Skeletal muscle satellite cell (primary cell): ENCODE measurements around the gene MARCHF10.
"Not testable (repeated sequence)": the region's sequence is repeated elsewhere in the genome, so short reads cannot be mapped to it uniquely, and the experiment has no call there.

Source experiments
- H3K27me3 ChIP-seq: 2 replicates; pipeline ENCODE4 v1.7.0; 2013; ENCODE audit warnings: low read length; ENCODE audit not compliant: control insufficient read depth, insufficient read depth
- H3K36me3 ChIP-seq: 2 replicates; pipeline ENCODE4 v1.7.0; 2013; ENCODE audit warnings: mild to moderate bottlenecking, control low read depth, low read length; ENCODE audit not compliant: insufficient read depth
- H3K4me1 ChIP-seq: 2 replicates; pipeline ENCODE4 v1.7.0; 2013; ENCODE audit warnings: low read length; ENCODE audit not compliant: control insufficient read depth, insufficient read depth
- H3K4me2 ChIP-seq: 2 replicates; pipeline ENCODE4 v1.7.0; 2013; ENCODE audit warnings: mild to moderate bottlenecking, low read length
- H3K4me3 ChIP-seq: 2 replicates; pipeline ENCODE4 v1.7.0; 2013; ENCODE audit warnings: low read length
- H3K9ac ChIP-seq: 2 replicates; pipeline ENCODE4 v1.7.0; 2013; ENCODE audit warnings: mild to moderate bottlenecking, low read depth, low read length, moderate library complexity
- H3K9me3 ChIP-seq: replicated peaks from 2 replicates; pipeline ENCODE4 v1.7.0; 2013; ENCODE audit warnings: mild to moderate bottlenecking, control low read depth, low read length

The MARCHF10 gene

DNA sequence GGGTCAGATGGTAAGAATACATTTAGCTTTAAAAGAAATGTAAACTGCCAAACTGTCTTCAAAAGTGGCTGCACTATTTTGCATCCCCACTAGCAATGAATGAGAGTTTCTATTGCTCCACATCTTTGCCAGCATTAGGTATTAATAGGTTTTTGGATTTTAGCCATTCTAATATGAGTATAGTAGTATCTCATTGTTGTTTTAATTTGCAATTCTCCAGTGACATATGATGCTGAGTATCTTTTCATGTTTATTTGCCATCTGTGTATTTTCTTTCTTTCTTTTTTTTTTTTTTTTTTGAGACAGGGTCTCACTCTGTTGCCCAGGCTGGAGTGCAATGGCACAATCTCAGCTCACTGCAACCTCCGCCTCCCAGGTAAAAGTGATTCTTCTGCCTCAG, 24.3 kb upstream of the MARCHF10 start:
- Histone ChIP-seq H3K36me3 (no peaks in the 10 kb centered on the region), H3K9me3 (no peaks in the 10 kb centered on the region), H3K4me2 (no peak overlapping the region), H3K4me1 (peaks cover 10% of the 10 kb centered on the region), H3K9ac (no peak overlapping the region), H3K4me3 (no peak overlapping the region), H3K27me3 (no peaks in the 10 kb centered on the region)

DNA sequence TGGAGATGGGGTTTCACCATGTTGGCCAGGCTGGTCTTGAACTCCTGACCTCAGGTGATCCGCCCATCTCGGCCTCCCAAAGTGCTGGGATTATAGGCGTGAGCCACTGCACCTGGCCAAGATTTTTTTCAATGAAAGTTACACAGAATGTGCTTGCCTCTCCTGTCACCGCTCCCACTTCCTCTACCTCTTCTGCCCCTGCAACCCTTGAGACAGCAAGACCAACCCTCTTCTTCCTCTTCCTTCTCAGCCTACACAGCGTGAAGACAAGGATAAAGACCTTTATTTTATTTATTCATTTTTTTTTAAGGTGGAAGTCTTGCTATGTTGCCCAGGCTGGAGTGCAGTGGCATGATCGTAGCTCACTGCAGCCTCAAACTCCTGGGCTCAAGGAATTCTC, 23.0 kb upstream of the MARCHF10 start:
- H3K9ac ChIP-seq, H3K27me3 ChIP-seq, H3K9me3 ChIP-seq, H3K36me3 ChIP-seq, H3K4me3 ChIP-seq, H3K4me2 ChIP-seq: not testable (repeated sequence)
- peaks cover 15% of the 10 kb centered on the region for H3K4me1 ChIP-seq

DNA sequence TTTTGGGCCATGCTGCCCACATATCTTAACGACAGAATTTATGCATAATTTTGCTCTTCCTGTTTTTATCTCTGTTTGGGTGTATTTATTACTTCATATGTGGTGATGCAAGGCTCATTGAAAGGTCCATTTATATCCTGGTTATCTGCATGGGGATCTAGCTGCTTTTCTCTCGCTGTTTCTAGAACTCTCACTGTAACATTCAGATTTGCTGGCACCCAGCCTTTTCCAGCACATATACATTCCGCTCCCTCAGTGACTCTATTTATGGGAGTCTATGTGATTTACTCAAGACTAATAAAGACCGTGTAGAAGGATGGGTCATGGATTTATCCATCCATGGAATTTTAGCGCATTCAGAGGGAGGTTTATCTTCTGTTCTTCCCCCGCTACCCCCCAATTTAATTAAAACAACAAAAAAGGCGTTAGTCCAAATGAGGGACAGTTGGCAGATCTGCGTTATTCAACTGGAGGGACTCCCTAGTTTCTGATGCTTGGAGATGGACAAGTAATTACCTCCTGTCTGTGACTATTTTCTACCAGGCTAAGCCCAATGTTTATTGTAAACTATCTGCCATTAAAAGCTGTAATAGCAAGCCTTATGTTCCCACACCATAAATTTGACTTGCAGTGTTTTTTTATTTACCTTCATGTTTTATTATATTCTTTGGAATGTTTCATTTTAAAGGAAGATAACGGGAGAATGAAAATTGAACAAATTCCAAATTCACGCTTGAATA, 19.8 kb upstream of the MARCHF10 start:
- Histone ChIP-seq H3K9ac (peak overlapping the region; percentile 38), H3K4me3 (no peak overlapping the region), H3K4me2 (peak overlapping the region; percentile 47), H3K36me3 (no peaks in the 10 kb centered on the region), H3K27me3 (no peaks in the 10 kb centered on the region), H3K4me1 (peaks cover 38% of the 10 kb centered on the region), H3K9me3 (no peaks in the 10 kb centered on the region)

DNA sequence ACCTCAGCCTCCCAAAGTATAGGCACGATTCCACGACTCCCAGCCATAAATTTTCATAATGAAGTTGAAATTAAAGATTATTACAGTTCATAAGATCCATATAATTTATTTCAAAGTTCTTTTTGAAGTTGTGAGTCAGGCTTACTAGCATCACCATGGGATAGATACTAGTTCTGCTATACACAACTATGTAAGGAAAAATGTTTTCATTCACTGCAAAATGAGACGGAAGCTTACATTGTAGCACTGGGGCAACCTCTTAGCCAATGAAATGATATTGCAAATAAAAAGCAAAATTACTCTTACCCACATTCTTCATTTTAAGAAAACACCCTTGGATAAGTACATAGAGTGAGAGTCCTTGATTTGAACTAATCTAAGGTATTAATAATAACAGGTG, 18.8 kb upstream of the MARCHF10 start:
- no peaks in the 10 kb centered on the region for H3K36me3 ChIP-seq
- H3K27me3 ChIP-seq = no peaks in the 10 kb centered on the region
- peaks cover 48% of the 10 kb centered on the region for H3K4me1 ChIP-seq
- H3K9ac ChIP-seq = peak overlapping the region; percentile 38
- H3K9me3 ChIP-seq = no peaks in the 10 kb centered on the region
- no peak overlapping the region for H3K4me3 ChIP-seq
- H3K4me2 ChIP-seq = no peak overlapping the region

DNA sequence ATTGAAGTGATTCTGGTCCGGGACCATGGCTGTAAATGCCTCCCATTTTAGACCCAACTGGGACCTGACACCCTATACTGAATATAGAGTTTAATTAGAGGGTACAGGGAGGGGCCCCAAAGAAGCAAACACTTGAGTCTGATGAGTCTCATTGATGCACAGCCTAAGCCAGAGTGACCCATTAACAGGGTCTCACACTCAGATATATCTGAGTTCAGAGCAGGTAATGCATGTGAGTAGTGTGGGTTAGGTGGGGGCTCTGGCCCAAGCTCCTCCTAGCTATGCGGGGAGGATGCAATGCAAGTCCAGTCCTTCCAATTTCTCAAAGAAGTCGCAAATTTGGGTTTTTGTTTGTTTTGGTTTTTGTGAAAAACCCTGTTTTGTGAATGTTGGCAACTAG, 17.1 kb upstream of the MARCHF10 start:
- H3K4me1 ChIP-seq = peaks cover 61% of the 10 kb centered on the region

DNA sequence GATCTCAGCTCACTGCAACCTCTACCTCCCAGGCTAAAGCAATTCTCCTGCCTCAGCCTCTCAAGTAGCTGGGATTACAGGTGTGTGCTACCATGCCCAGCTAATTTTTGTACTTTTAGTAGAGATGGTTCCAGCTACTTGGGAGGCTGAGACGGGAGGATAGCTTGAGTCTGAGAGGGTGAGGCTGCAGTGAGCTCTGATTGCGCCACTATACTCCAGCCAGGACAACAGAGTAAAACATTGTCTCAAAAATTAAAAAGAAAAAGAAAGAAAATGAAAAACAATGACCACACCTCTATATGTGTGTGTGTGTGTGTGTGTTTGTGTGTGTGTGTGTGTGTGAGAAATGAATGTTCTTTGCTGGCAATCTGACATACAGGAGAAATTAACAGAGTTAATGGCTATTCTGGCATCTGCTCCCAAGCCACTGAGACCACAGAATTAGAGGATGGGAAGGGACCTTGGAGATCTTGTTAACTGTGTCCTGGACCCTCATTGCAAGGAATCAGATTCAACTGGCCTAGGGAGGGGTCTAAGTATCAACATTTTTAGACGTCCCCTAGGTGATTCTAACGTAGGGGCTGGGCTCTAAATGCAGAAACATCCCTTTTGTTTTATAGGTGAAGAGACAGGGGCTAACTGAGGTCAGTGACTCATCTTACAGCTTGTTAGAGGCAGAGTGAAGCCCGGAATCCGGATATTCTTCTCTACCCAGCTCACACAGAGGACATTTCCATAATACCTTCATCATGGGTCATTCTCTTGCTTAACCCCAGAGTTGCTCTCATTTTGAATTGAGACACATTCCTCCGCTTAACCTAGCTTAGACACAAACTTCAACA, 16.4 kb upstream of the MARCHF10 start:
- Histone ChIP-seq H3K4me1 (peaks cover 65% of the 10 kb centered on the region), H3K9ac (peak overlapping the region; percentile 73), H3K27me3 (no peaks in the 10 kb centered on the region)

More for the DNA sequence above, 17.1 kb upstream of the MARCHF10 start:
- Histone ChIP-seq H3K4me2 (peak overlapping the region; percentile 38), H3K9me3 (no peaks in the 10 kb centered on the region), H3K27me3 (no peaks in the 10 kb centered on the region), H3K36me3 (no peaks in the 10 kb centered on the region), H3K4me3 (peak overlapping the region; percentile 23), H3K9ac (peak overlapping the region; percentile 73)

DNA sequence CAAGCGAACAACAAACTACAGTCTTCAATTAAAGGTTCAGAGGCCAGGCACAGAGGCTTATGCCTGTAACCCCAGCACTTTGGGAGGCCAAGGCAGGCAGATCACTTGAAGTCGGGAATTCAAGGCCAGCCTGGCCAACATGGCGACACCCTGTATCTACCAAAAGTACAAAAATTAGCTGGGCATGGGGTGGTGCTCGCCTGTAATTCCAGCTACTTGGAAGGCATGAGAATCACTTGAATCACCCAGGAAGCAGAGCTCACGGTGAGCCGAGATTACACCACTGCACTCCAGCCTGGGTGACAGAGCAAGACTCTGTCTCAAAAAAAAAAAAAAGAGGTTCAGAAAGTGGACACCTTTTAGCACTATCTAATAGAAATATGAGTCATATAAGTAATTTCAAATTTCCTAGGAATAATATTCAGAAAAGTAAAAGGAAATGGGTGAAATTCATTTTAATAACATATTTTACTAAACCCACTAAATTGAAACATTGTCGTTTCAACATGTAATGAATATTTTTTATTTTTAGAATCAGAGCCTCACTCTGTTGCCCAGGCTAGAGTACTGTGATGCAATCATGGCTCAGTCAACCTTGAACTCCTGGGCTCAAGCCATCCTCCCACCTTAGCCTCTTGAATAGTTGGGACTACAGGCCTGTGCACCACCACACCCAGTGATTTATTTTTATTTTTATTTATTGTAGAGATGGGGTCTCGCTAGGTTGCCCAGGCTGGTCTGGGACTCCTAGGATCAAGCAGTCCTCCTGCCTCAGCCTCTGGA, 15.2 kb upstream of the MARCHF10 start:
- H3K4me3 ChIP-seq = no peak overlapping the region
- H3K4me1 ChIP-seq = peaks cover 76% of the 10 kb centered on the region
- peak overlapping the region; percentile 56 for H3K9ac ChIP-seq
- no peaks in the 10 kb centered on the region for H3K9me3 ChIP-seq
- H3K4me2 ChIP-seq = no peak overlapping the region
- H3K36me3 ChIP-seq = no peaks in the 10 kb centered on the region
- H3K27me3 ChIP-seq = no peaks in the 10 kb centered on the region

More for the DNA sequence above, 16.4 kb upstream of the MARCHF10 start:
- H3K36me3 ChIP-seq = no peaks in the 10 kb centered on the region
- peak overlapping the region; percentile 23 for H3K4me3 ChIP-seq
- no peaks in the 10 kb centered on the region for H3K9me3 ChIP-seq
- H3K4me2 ChIP-seq = peak overlapping the region; percentile 42

DNA sequence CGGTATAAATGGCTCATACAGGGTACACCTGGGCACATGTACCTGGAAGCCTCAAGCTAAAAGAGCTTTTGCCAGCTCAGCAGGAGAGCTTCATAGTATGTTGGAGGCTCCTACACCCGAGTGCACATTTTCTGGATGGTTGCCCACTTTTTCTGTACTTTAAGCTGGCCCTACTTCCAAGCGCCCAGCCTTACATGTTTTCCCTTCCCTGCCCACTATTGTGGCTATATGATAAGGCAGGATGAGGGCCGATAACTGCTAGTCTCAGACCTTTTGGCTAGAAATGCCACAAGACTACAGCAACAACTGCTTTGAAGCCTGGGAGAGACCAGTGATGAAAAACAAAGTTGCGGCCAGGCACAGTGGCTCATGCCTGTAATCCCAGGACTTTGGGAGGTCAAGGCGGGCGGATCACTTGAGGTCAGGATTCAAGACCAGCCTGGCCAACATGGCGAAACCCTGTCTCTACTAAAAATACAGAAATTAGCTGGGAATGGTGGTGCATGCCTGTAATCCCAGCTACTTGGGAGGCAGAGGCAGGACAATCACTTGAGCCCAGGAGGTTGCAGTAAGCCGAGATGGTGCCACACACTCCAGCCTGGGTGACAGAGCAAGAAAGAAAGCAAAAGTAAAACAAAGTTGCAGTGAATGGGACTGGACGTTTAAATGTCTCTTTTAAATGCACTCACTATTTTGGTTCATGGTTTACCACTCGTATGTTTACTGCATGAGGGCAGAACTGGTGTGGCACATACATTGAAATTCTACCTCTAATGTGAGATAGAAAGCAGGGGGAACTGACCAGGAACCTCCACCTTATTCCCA, 14.2 kb upstream of the MARCHF10 start:
- no peaks in the 10 kb centered on the region for H3K36me3 ChIP-seq
- no peaks in the 10 kb centered on the region for H3K27me3 ChIP-seq
- no peaks in the 10 kb centered on the region for H3K9me3 ChIP-seq
- H3K4me1 ChIP-seq = peaks cover 66% of the 10 kb centered on the region
- no peak overlapping the region for H3K4me3 ChIP-seq
- H3K4me2 ChIP-seq = no peak overlapping the region
- H3K9ac ChIP-seq = peak overlapping the region; percentile 56

DNA sequence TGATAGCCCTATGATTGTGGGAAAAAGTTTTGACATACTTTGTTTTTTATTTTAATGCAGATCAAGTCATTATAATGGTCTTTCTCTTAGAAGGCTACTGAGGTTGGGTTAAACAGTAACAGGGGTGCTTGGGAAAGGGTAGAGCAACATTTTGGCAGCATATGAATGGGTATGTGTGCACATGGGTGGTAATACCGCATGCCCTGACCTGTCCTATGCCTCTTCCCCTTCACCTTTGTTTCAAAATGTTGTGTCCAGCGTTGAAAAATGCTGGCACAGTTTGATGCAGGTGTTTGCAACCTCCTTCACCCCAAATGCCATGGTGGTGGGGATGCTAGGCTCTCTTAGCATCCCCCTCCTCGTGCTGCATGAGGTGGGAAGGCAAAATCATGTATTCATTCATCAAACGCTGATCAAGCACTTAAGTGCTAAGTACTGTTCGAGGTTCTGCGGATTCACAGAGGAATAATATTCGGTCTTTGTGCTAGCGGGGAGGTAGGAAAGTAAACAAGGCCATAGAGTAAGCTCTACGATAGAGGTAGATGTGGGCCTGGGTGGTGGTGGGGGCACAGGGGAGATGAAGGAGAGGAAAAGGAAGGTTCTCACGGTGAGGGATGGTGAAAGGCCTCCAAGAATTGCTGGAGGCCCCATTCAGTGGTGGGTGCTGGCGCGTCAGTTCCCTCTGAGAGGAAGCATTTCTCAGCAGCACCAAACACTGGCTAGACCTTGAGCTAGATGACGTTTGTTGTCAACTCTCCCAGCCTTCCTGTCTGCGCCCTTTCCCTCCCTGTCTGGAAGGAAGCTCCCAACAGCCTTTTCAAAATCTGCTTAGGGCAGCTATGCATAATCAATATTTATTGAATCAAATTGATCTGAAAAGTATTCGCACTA, 13.3 kb upstream of the MARCHF10 start:
- H3K4me1 ChIP-seq = peaks cover 61% of the 10 kb centered on the region

DNA sequence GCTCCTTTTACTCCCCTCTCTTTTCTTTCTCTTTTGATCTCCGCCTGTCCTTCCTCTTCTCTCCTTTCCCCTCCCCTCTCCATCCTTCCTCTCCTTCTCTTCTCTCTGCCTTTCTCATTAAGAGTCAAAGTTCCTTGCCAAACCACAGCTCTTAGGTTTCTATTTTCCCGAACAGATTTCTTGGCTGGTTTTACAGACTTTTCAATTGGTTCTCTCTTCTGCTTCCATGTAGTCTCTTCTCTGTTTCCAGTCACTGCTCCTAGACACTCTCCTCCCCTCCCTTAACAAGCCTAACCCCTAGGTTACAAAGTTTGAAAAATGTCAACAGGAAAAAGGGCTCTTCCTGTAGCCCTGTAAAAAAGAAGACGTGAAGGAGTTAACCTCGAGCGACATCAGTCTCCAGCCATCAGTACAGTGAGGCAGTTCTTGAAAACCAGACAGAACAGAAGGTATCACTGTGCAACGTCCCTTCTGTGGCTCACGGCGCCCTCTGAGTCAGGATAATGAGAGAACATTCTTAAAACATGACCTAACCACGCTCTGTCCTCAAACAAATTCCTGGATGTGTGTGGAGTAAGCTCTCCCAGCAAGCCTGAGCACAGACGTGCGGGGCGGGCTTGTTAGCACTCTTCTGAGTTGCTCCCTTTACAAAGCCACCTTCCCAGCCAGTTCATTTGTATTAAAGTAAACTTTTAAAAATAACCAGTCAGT, 11.6 kb upstream of the MARCHF10 start:
- Histone ChIP-seq H3K9me3 (no peaks in the 10 kb centered on the region), H3K36me3 (no peaks in the 10 kb centered on the region), H3K4me1 (peaks cover 52% of the 10 kb centered on the region), H3K27me3 (no peaks in the 10 kb centered on the region), H3K9ac (peak overlapping the region; percentile 86), H3K4me2 (peak overlapping the region; percentile 68), H3K4me3 (peak overlapping the region; percentile 39)

More for the DNA sequence above, 13.3 kb upstream of the MARCHF10 start:
- Histone ChIP-seq H3K9ac (peak overlapping the region; percentile 86), H3K9me3 (no peaks in the 10 kb centered on the region), H3K36me3 (no peaks in the 10 kb centered on the region), H3K4me2 (no peak overlapping the region), H3K27me3 (no peaks in the 10 kb centered on the region), H3K4me3 (no peak overlapping the region)
